ENCODE data around the gene ANKRD28. TPM values are rescaled to one million over a fixed set of nuclear protein-coding genes. Genes with fewer than 3 reads are reported as not detected.
"Not testable (repeated sequence)": the region's sequence is repeated elsewhere in the genome, so short reads cannot be mapped to it uniquely, and the experiment has no call there.

The ANKRD28 gene
- total RNA-seq, 2 experiments from 2014 or later: 27.3 to 28.4 TPM

DNA sequence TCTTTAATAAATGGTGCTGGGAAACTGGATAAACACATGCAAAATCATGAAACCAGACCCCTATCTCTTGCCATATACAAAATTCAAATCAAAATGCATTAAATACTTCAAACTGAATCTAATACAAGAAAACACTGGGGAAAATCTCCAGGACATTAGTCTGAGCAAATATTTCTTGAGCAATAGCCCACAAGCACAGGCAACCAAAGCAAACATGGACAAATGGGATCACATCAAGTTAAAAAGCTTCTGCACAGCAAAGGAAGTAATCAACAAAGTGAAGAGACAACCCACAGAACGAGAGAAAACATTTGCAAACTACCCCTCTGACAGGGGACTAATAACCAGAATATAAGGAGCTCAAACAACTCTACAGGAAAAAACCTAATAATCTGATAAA lies 6.3 kb downstream of the ANKRD28 start:
- H3K4me1 Mint-ChIP-seq: peaks cover 48% of the 10 kb centered on the region
- H3K9me3 Mint-ChIP-seq (ENCODE audit: low read depth): no peaks in the 10 kb centered on the region
- H3K36me3 Mint-ChIP-seq (ENCODE audit: low read depth): peaks cover 24% of the 10 kb centered on the region
- intact Hi-C loops (cut with DNase I, micrococcal nuclease): no loop called here
- CTCF ChIA-PET: interaction anchor here (0.6 to 0.7 kb wide), 2 partner anchors 13 to 48 kb away, joined by 3 read pairs; no protein-coding TSS in a partner anchor
- H3K4me3 Mint-ChIP-seq: no peak overlapping the region
- no peak overlapping the region for H3K27ac Mint-ChIP-seq
- no peak for ATAC-seq
- no peak for DNase-seq
- POLR2A ChIA-PET: no interaction called here
- no peaks in the 10 kb centered on the region for H3K27me3 Mint-ChIP-seq

DNA sequence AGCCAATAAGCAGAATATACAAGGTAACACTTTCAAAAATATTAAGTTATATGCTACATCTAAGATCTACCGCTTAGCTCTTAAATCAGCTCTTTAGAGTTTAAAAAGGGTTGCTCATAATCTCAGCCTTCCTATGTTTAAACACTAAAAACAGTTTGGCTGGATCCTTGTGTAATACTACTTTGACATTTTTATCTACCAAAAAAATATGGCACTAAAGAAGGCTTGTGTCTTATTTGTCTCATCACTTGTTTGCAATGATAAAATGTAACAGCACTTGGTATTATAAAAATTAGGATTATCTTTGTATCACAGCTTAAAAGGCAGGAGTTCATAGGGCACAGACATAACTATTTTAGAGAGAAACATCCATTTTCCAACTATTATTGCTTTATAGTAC lies 9.8 kb downstream of the ANKRD28 start:
- Mint-ChIP-seq H3K4me1 (peaks cover 35% of the 10 kb centered on the region), H3K9me3 (ENCODE audit: low read depth) (no peaks in the 10 kb centered on the region), H3K4me3 (no peak overlapping the region), H3K27me3 (no peaks in the 10 kb centered on the region), H3K36me3 (ENCODE audit: low read depth) (peaks cover 21% of the 10 kb centered on the region), H3K27ac (no peak overlapping the region)
- ATAC-seq: no peak
- DNase-seq: no peak
- intact Hi-C loops (cut with DNase I, micrococcal nuclease): no loop called here
- POLR2A ChIA-PET: no interaction called here
- CTCF ChIA-PET: no interaction called here

DNA sequence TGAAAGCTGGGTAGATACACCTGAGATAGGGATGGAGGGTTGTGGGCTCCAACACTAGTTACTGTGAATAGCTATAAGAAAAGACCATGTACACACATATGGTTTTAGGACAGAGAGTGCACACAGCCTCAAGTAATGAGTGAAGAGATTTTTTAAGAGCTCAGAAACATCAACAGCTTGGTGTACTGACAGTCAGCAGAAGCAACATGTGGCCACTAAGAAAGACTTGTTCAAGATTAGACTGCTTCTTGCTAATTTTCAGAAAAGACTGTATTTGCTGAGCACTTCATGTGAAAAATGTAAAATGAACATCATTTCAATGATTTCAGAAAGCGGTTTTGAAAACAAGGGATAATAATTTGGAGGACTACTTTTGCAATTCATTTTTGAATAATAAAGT lies 10.3 kb downstream of the ANKRD28 start:
- Mint-ChIP-seq H3K4me1 (peaks cover 39% of the 10 kb centered on the region), H3K27me3 (no peaks in the 10 kb centered on the region), H3K9me3 (ENCODE audit: low read depth) (no peaks in the 10 kb centered on the region), H3K36me3 (ENCODE audit: low read depth) (peaks cover 23% of the 10 kb centered on the region), H3K4me3 (no peak overlapping the region), H3K27ac (no peak overlapping the region)
- DNase-seq (no peak), ATAC-seq (no peak)
- ChIA-PET POLR2A (no interaction called here), CTCF (interaction anchor here (1.0 kb wide), 1 partner anchor 99 kb away, joined by 3 read pairs; no protein-coding TSS in a partner anchor)
- intact Hi-C loops (cut with DNase I, micrococcal nuclease): no loop called here

DNA sequence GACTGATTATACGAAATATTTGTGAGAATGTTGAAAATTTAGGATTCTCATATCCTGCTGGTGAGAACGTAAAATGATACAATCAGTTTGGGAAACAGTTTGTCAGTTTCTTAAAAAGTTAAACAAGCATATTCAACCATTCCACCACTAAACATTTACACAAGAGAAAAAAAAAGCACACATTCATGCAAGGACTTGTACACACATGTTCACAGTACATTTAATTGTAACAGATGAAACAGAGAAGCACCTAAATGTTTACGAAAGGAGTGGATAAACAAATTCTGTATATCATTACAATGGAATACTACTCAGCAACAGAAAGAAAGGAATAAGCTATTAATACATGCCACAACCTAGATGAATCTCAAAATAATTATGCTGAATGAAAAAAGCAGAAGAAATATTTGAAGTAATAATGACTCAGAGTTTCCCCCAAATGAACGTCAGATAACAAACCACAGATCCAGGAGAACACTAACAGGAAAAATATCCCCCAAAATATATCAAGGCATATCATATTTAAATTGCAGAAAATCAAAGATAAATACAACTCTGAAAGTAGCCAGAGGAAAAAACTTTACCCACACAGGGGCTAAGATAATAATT lies 14.3 kb downstream of the ANKRD28 start:
- Mint-ChIP-seq H3K9me3 (ENCODE audit: low read depth) (peaks cover 3% of the 10 kb centered on the region), H3K4me3 (no peak overlapping the region), H3K4me1 (peaks cover 25% of the 10 kb centered on the region), H3K36me3 (ENCODE audit: low read depth) (peaks cover 12% of the 10 kb centered on the region), H3K27ac (no peak overlapping the region), H3K27me3 (no peaks in the 10 kb centered on the region)
- ChIA-PET CTCF (no interaction called here), POLR2A (no interaction called here)
- intact Hi-C loops (cut with DNase I, micrococcal nuclease): no loop called here
- ATAC-seq: no peak
- no peak for DNase-seq

DNA sequence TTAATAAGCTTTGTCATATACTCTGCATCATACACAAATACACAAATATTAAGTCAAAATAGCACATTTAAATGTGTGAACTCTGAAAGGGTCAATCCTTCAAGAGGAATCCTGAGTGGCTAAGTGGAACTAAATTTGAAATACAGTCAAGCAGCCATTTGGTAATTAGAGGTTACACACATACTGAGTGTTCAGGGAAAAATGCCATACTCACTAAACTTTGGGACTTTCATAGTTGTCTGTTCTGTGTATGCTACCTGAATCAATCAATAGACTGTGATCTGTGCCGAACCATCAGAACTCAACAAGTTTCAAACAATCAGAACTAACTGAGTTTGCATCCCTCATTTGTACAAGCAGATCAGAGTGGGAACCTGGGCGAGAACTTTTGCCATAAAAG lies 15.3 kb downstream of the ANKRD28 start:
- peaks cover 14% of the 10 kb centered on the region for H3K36me3 Mint-ChIP-seq (ENCODE audit: low read depth)
- H3K27ac Mint-ChIP-seq: no peak overlapping the region
- peaks cover 3% of the 10 kb centered on the region for H3K9me3 Mint-ChIP-seq (ENCODE audit: low read depth)
- H3K4me1 Mint-ChIP-seq: peaks cover 25% of the 10 kb centered on the region
- ChIA-PET CTCF (no interaction called here), POLR2A (no interaction called here)
- no peak for DNase-seq
- no peak overlapping the region for H3K4me3 Mint-ChIP-seq
- H3K27me3 Mint-ChIP-seq: no peaks in the 10 kb centered on the region
- intact Hi-C loops (cut with DNase I, micrococcal nuclease): no loop called here
- ATAC-seq: no peak

DNA sequence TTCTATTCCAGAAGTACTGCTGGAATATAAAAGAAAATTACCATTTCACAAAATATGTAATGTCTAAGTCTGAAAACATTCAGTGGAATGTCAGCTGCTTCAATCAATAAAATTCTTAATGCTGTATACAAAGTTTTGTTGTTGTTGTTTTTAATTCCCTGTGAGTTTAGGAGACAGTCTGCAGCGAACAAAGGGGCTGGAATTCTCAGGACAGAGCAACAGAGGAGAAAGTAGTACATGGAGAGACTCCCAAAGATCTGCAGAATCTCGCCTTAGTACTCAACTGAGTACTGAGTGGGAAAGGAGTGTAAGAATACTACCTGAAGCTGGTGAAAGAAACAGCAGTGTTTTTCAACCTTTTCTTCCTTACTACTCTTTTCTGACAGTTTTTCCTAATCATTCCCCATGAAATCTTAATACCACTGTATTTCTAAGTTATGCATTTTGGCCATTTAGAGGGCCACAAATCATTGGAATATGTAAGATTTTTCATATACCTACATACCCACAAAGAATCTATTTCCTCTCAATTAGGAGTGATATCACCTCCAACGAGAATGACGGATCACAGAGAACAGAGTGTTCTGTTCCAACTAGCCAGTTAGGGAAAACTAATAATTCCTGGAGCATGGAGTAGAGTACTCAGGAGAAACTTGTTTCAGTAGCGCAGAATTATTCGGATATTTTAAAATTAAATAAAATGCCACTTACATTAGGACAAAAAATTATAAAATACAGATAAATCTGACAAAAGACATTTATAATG lies 16.0 kb downstream of the ANKRD28 start:
- Mint-ChIP-seq H3K36me3 (ENCODE audit: low read depth) (peaks cover 16% of the 10 kb centered on the region), H3K4me3 (no peak overlapping the region), H3K27ac (no peak overlapping the region), H3K9me3 (ENCODE audit: low read depth) (peaks cover 3% of the 10 kb centered on the region), H3K27me3 (no peaks in the 10 kb centered on the region), H3K4me1 (peaks cover 25% of the 10 kb centered on the region)
- no peak for ATAC-seq
- ChIA-PET CTCF (no interaction called here), POLR2A (no interaction called here)
- DNase-seq: no peak
- intact Hi-C loops (cut with DNase I, micrococcal nuclease): no loop called here

DNA sequence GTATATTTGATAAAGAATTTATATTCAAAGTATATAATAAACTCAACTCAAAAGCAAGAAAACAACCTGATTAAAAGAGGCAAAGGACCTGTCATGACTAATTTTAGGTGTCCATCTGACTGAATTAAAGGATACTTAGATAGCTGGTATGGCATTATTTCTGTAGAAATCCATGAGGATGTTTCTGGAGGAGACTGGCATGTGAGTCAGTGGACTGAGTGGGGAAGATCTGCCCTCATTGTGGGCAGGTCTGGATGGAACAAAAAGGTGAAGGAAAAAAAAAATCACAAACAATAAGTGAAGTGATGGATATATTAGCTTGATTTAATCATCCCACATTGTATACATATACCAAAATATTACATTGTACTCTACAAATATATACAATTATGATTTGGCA lies 16.6 kb downstream of the ANKRD28 start:
- ATAC-seq: no peak
- POLR2A ChIA-PET: interaction anchor here (0.6 kb wide), 1 partner anchor 1715 kb away, joined by 4 read pairs; no protein-coding TSS in a partner anchor
- intact Hi-C loops (cut with DNase I, micrococcal nuclease): no loop called here

DNA sequence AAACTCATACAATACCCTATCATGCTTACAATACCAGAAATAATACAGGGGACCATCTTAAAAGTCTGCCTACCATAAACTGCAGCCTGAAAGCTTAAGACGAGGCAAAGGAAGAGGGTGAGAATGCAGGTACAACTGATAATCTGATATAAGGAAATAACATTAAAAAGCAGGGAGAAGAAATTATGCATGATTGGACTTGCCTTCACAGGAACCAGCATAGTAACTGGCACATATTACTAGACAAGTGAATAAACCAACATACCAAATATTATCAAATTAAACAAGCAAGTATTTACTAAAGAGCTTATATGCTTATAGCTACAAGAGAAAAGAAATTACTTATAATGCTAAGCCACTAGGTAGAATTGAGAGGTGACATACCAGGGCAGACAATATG lies 18.7 kb downstream of the ANKRD28 start:
- CTCF ChIA-PET: interaction anchor here (1.0 to 1.4 kb wide), 3 partner anchors 11 to 35 kb away, joined by 3 to 4 read pairs (median 3); no protein-coding TSS in a partner anchor
- POLR2A ChIA-PET: no interaction called here
- H3K27ac Mint-ChIP-seq: peak overlapping the region; percentile 29
- peaks cover 44% of the 10 kb centered on the region for H3K4me1 Mint-ChIP-seq
- no peaks in the 10 kb centered on the region for H3K27me3 Mint-ChIP-seq
- H3K36me3 Mint-ChIP-seq (ENCODE audit: low read depth): peaks cover 12% of the 10 kb centered on the region
- intact Hi-C loops (cut with DNase I, micrococcal nuclease): no loop called here
- no peak for ATAC-seq
- H3K4me3 Mint-ChIP-seq: no peak overlapping the region
- peaks cover 3% of the 10 kb centered on the region for H3K9me3 Mint-ChIP-seq (ENCODE audit: low read depth)
- DNase-seq: no peak

More for the DNA sequence above, 16.6 kb downstream of the ANKRD28 start:
- CTCF ChIA-PET: interaction anchor here (0.8 kb wide), 1 partner anchor 20 kb away, joined by 3 read pairs; no protein-coding TSS in a partner anchor
- Mint-ChIP-seq H3K4me1 (peaks cover 30% of the 10 kb centered on the region), H3K9me3 (ENCODE audit: low read depth) (peaks cover 3% of the 10 kb centered on the region), H3K36me3 (ENCODE audit: low read depth) (peaks cover 16% of the 10 kb centered on the region), H3K27me3 (no peaks in the 10 kb centered on the region), H3K4me3 (no peak overlapping the region), H3K27ac (no peak overlapping the region)
- no peak for DNase-seq

DNA sequence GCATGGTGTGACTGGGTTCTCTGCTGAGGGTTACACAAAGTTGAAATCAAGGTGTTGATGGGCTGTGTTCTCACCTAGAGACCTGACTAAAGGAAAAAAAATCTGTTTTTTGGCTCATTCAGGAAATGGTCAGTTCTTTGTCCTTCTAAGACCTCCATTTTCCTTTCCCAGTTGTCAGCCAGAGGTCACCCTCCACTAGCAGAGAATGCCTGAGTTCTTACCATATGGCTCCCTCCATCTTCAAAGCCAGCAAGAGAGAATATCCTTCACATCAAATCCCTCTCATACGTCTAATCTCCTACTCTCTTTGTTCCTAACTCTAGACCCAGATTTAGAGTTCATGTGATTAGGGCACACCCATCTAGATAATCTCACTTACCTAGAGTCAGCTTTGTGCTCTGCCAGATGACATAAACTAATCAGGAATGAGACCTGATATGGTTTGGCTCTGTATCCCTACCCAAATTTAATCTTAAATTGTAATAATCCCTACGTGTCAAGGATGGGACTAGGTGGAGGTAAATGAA lies 19.4 kb downstream of the ANKRD28 start:
- Mint-ChIP-seq H3K27me3 (no peaks in the 10 kb centered on the region), H3K9me3 (ENCODE audit: low read depth) (peaks cover 3% of the 10 kb centered on the region), H3K27ac (no peak overlapping the region), H3K4me3 (no peak overlapping the region), H3K36me3 (ENCODE audit: low read depth) (peaks cover 12% of the 10 kb centered on the region), H3K4me1 (peaks cover 42% of the 10 kb centered on the region)
- DNase-seq (no peak), ATAC-seq (no peak)
- CTCF ChIA-PET: interaction anchor here (0.7 kb wide), 1 partner anchor 13 kb away, joined by 3 read pairs; no protein-coding TSS in a partner anchor
- intact Hi-C loops (cut with DNase I, micrococcal nuclease): no loop called here
- POLR2A ChIA-PET: no interaction called here

DNA sequence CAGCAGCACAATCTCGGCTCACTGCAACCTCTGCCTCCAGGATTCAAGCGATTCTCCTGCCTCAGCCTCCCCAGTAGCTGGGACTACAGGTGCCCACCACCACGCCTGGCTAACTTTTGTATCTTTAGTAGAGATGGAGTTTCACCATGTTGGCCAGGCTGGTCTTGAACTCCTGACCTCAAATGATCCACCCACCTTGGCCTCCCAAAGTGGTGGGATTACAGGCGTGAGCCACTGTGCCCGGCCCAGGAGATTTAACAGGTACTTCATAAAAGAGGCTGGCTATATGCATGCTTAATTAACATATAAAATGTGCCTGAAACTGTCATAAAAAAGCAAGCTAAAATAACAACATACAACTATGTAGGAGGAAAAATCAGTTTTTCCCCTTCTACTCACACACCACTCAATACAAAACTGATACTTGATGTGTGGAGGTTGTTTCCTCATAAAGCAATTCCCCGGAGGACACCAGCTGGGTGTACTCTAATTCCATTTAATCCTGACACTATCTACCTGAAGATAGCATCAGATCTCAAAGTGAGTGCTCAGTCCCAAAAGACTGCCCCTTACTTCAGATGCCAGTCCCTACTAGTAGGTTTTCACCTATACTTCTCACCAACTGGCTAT lies 22.7 kb downstream of the ANKRD28 start:
- ChIA-PET POLR2A (interaction anchor here (0.6 kb wide), 1 partner anchor 35 kb away, joined by 3 read pairs; no protein-coding TSS in a partner anchor), CTCF (interaction anchor here (1.3 to 1.8 kb wide), 5 partner anchors 11 to 144 kb away, joined by 3 to 8 read pairs (median 4); no protein-coding TSS in a partner anchor)
- H3K4me3 Mint-ChIP-seq; H3K9me3 Mint-ChIP-seq (ENCODE audit: low read depth); H3K27me3 Mint-ChIP-seq; intact Hi-C loops (cut with DNase I, micrococcal nuclease); DNase-seq: not testable (repeated sequence)
- H3K36me3 Mint-ChIP-seq (ENCODE audit: low read depth): peaks cover 21% of the 10 kb centered on the region
- ATAC-seq: peak; percentile 74
- peaks cover 48% of the 10 kb centered on the region for H3K4me1 Mint-ChIP-seq
- peak overlapping the region; percentile 47 for H3K27ac Mint-ChIP-seq

DNA sequence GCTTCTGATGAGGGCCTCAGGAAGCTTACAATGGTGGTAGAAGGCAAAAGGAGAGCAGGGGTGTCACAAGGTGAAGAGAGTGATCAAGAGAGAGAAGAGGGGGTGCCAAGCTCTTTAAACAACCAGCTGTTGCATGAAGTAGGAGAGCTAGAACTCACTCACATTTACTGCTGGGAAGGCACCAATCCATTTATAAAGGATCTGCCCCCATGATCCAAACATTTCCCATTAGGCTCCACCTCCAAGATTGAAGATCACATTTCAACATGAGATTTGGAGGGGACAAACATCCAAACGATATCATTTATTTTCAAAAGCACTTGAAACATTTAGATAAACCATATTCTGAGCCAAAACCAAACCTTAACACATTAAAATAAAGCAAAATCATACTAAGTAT lies 26.3 kb downstream of the ANKRD28 start:
- Mint-ChIP-seq H3K27ac (no peak overlapping the region), H3K27me3 (no peaks in the 10 kb centered on the region), H3K36me3 (ENCODE audit: low read depth) (peaks cover 20% of the 10 kb centered on the region), H3K4me1 (peaks cover 66% of the 10 kb centered on the region), H3K4me3 (no peak overlapping the region), H3K9me3 (ENCODE audit: low read depth) (no peaks in the 10 kb centered on the region)
- CTCF ChIA-PET: interaction anchor here (1.1 kb wide), 1 partner anchor 26 kb away, joined by 3 read pairs; the partner anchor contains the start of gene ANKRD28
- DNase-seq (no peak), ATAC-seq (no peak)
- POLR2A ChIA-PET: interaction anchor here (0.6 kb wide), 1 partner anchor 28 kb away, joined by 4 read pairs; no protein-coding TSS in a partner anchor
- intact Hi-C loops (cut with DNase I, micrococcal nuclease): no loop called here
